Transverse colon (tissue), 4 donors: Measurements from ENCODE around the gene RARA. TPM values are rescaled to one million over a fixed set of nuclear protein-coding genes. Genes with fewer than 3 reads are reported as not detected.
"Not testable (repeated sequence)": the region's sequence is repeated elsewhere in the genome, so short reads cannot be mapped to it uniquely, and the experiment has no call there.

ENCODE experiments used
- DNase-seq: peaks from one replicate; pipeline ENCODE4 v3.0.0-alpha.2; 2019
- H3K27ac ChIP-seq, 4 donors: fragments of 200-600 bp; sonication (generic); 2 replicates each; pipeline ENCODE4 v1.5.1; 2016 to 2018; ENCODE audit warnings: inconsistent platforms in 4 of 4
- H3K27me3 ChIP-seq: fragments of 200-600 bp; sonication (generic); 2 replicates; pipeline ENCODE4 v1.5.1; 2017; ENCODE audit warnings: inconsistent platforms
- H3K36me3 ChIP-seq, 4 donors: fragments of 200-600 bp; sonication (generic); 2 replicates each; pipeline ENCODE4 v1.5.1; 2017 to 2019; ENCODE audit warnings: inconsistent platforms in 4 of 4
- H3K4me1 ChIP-seq, 4 donors: fragments of 200-600 bp; sonication (generic); 2 replicates each; pipeline ENCODE4 v1.5.1; 2017 to 2020; ENCODE audit warnings: inconsistent platforms in 4 of 4
- H3K4me3 ChIP-seq, 4 donors: fragments of 200-600 bp; sonication (generic); 1 replicate in 1 of 4; 2 replicates in 3 of 4; pipeline versions ENCODE4 v1.5.1 to v1.6.1; 2017 to 2019; ENCODE audit warnings: inconsistent platforms in 4 of 4
- H3K9me3 ChIP-seq, 2 donors: fragments of 200-600 bp; sonication (generic); 2 replicates each; pipeline ENCODE4 v1.5.1; 2017 to 2019; ENCODE audit warnings: inconsistent platforms in 2 of 2
- CTCF ChIP-seq, 5 experiments: fragments of 200-600 bp in 3 of 5; fragments of 450-650 bp in 2 of 5; sonication (generic) in 3 of 5; IDR thresholded peaks; 1 replicate in 2 of 5; 2 replicates in 3 of 5; pipeline ENCODE4 v1.5.1; 2016 to 2017; ENCODE audit warnings: antibody characterized with exemption in 5 of 5, inconsistent platforms in 3 of 5, mild to moderate bottlenecking in 2 of 5, moderate library complexity in 1 of 5
- EP300 ChIP-seq: sonication (generic); formaldehyde crosslinking; IDR thresholded peaks from one replicate; pipeline ENCODE4 v1.6.1; 2017; ENCODE audit warnings: antibody characterized with exemption, low read depth
- POLR2A ChIP-seq: fragments of 450-650 bp; IDR thresholded peaks from one replicate; pipeline ENCODE4 v1.6.1; 2016; ENCODE audit warnings: antibody characterized with exemption, mild to moderate bottlenecking, moderate library complexity
- POLR2AphosphoS5 ChIP-seq, 3 donors: sonication (generic); formaldehyde crosslinking; IDR thresholded peaks; one replicate each; pipeline ENCODE4 v1.6.1; 2016; ENCODE audit warnings: antibody characterized with exemption in 3 of 3
- WGBS, 2 donors: methylation state at CpG; one replicate each; pipeline ENCODE4 v1.1.5; 2018; ENCODE audit warnings: low coverage in 1 of 2; 5-methylcytosine and 5-hydroxymethylcytosine counted together
- in situ Hi-C, 4 donors: fragments of 200-750 bp; cut with MboI; loops; one replicate each; pipeline versions ENCODE4 v1.15.0 to v1.15.1; 2017; ENCODE audit warnings: low sequenced_read_pairs in 3 of 4, low pct_ligation_motif_present in 1 of 4, low pct_unique_long_range_greater_than_20kb in 1 of 4
- intact Hi-C: fragments of 100-400 bp; cut with DNase I; formaldehyde crosslinking; loops from one replicate; pipeline ENCODE4 v1.15.1; 2023; ENCODE audit warnings: low total_unique reads
- total RNA-seq, 4 donors: library from RNA; depleted of rRNA; stranded (reverse); fragments of >200 nt; gene quantifications; one replicate each; pipeline ENCODE4 v1.1.0, GENCODE V29; 2016

Gene RARA
- total RNA-seq, 4 donors from 2014 or later, result 23.5 to 110 (median 49.1) TPM

- Histone ChIP-seq H3K27ac (no peak overlapping the region), H3K27me3 (no peaks in the 10 kb centered on the region), H3K4me3 (no peak overlapping the region), H3K9me3 (no peaks in the 10 kb centered on the region), H3K4me1 (peaks cover 0 to 5% (median 0%) of the 10 kb centered on the region in 4 donors), H3K36me3 (no peaks in the 10 kb centered on the region)
- no peak for DNase-seq
- TF ChIP-seq POLR2A, result no peak
- TF ChIP-seq CTCF (IDR thresholded peaks at IDR 0.05), result no peak
- no peak for TF ChIP-seq POLR2AphosphoS5 (IDR thresholded peaks at IDR 0.05)
- no peak for TF ChIP-seq EP300
- in situ Hi-C loops, result no loop called here
- intact Hi-C loops, result no loop called here
- 92 to 94% methylated on average over 8 to 14 of the region's 14 CpGs for WGBS, 2 donors
Measured at GRCh38 chr17:40374821-40375498, 66.0 kb downstream of the RARA start.

GRCh38 chr17:40375786-40376185 is 66.8 kb downstream of the RARA start:
- H3K27me3 ChIP-seq, H3K27ac ChIP-seq, H3K9me3 ChIP-seq, DNase-seq, H3K4me3 ChIP-seq, in situ Hi-C loops, intact Hi-C loops, H3K36me3 ChIP-seq, H3K4me1 ChIP-seq: not testable (repeated sequence)
- WGBS, 2 donors, result 85% methylated on average over 15 of the region's 21 CpGs; no CpG with 5 or more reads in 1 of the 2 donors

DNA sequence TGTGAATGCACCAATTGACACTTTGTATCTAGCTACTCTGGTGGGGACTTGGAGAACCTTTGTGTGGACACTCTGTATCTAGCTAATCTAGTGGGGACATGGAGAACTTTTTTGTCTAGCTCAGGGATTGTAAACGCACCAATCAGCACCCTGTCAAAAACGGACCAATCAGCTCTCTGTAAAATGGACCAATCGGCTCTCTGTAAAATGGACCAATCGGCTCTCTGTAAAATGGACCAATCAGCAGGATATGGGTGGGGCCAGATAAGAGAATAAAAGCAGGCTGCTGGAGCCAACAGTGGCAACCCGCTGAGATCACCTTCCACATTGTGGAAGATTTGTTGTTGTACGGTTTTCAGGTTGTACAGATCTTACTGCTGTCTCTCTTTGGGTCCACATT is 67.6 kb downstream of the RARA start:
- H3K27me3 ChIP-seq, H3K36me3 ChIP-seq, H3K4me1 ChIP-seq, in situ Hi-C loops, H3K27ac ChIP-seq, intact Hi-C loops, H3K4me3 ChIP-seq, DNase-seq, H3K9me3 ChIP-seq: not testable (repeated sequence)
- 0 to 82% methylated on average over 1 to 6 of the region's 6 CpGs for WGBS, 2 donors

DNA sequence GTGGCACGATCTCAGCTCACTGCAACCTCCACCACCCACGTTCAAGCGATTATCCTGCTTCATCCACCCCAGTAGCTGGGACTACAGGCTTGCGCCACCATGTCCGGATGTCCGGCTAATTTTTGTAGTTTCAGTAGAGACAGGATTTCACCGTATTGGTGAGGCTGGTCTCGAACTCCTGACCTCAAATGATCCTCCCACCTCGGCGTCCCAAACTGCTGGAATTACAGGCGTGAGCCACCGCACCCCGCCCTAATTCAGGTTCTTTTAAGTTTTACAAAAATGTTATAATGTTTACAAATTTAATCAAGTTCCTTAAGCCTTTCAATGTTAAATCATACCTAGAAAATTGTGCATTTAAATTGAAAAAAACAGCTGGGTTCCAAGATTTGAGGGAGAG is 68.9 kb downstream of the RARA start:
- TF ChIP-seq POLR2A, result no peak
- no peak for TF ChIP-seq CTCF (IDR thresholded peaks at IDR 0.05)
- TF ChIP-seq EP300, result no peak
- TF ChIP-seq POLR2AphosphoS5 (IDR thresholded peaks at IDR 0.05), result no peak
- intact Hi-C loops (no loop called here), in situ Hi-C loops (no loop called here)
- no peak overlapping the region for H3K4me3 ChIP-seq
- no peaks in the 10 kb centered on the region for H3K36me3 ChIP-seq
- no peak overlapping the region for H3K27ac ChIP-seq
- peaks cover 0 to 5% (median 0%) of the 10 kb centered on the region in 4 donors for H3K4me1 ChIP-seq
- H3K27me3 ChIP-seq, result no peaks in the 10 kb centered on the region
- 88 to 97% methylated on average over 6 to 13 of the region's 13 CpGs for WGBS, 2 donors
- no peaks in the 10 kb centered on the region for H3K9me3 ChIP-seq
- no peak for DNase-seq

- intact Hi-C loops, result no loop called here
- WGBS, 2 donors, result 86 to 90% methylated on average over 7 of the region's 7 CpGs
- in situ Hi-C loops, result no loop called here
Measured at GRCh38 chr17:40378966-40379365, 70.0 kb downstream of the RARA start.

More at GRCh38 chr17:40378966-40379365, 70.0 kb downstream of the RARA start:
- Histone ChIP-seq H3K4me3 (no peak overlapping the region), H3K27me3 (no peaks in the 10 kb centered on the region), H3K4me1 (peaks cover 0 to 5% (median 0%) of the 10 kb centered on the region in 4 donors), H3K36me3 (no peaks in the 10 kb centered on the region), H3K27ac (no peak overlapping the region), H3K9me3 (no peaks in the 10 kb centered on the region)
- no peak for TF ChIP-seq EP300
- no peak for TF ChIP-seq CTCF (IDR thresholded peaks at IDR 0.05)
- TF ChIP-seq POLR2AphosphoS5 (IDR thresholded peaks at IDR 0.05), result no peak
- no peak for TF ChIP-seq POLR2A
- no peak for DNase-seq
